Glutamatergic neuron (in vitro differentiated cells): ENCODE results near the gene KIRREL2. TPM values are rescaled to one million over a fixed set of nuclear protein-coding genes. Genes with fewer than 3 reads are reported as not detected.

Experiments
- DNase-seq: peaks from one replicate; pipeline ENCODE4 v3.0.0; 2022
- H3K27ac Mint-ChIP-seq: one replicate; pipeline ENCODE4 v1.8.0; 2020; ENCODE audit warnings: mild to moderate bottlenecking, mixed read lengths, inconsistent platforms; ENCODE audit not compliant: unreplicated experiment
- H3K27me3 Mint-ChIP-seq: one replicate; pipeline ENCODE4 v1.8.0; 2020; ENCODE audit warnings: mild to moderate bottlenecking, moderate library complexity, mixed read lengths, inconsistent platforms; ENCODE audit not compliant: unreplicated experiment
- H3K36me3 Mint-ChIP-seq: one replicate; pipeline ENCODE4 v1.8.0; 2020; ENCODE audit warnings: mild to moderate bottlenecking, mixed read lengths, inconsistent platforms; ENCODE audit not compliant: unreplicated experiment
- H3K4me1 Mint-ChIP-seq: one replicate; pipeline ENCODE4 v1.8.0; 2020; ENCODE audit warnings: mild to moderate bottlenecking, low read depth, mixed read lengths, inconsistent platforms; ENCODE audit not compliant: unreplicated experiment
- H3K4me3 Mint-ChIP-seq: one replicate; pipeline ENCODE4 v1.8.0; 2020; ENCODE audit warnings: mild to moderate bottlenecking, mixed read lengths, inconsistent platforms; ENCODE audit not compliant: unreplicated experiment
- H3K9me3 Mint-ChIP-seq: one replicate; pipeline ENCODE4 v1.8.0; 2020; ENCODE audit warnings: mild to moderate bottlenecking, moderate library complexity, mixed read lengths, inconsistent platforms; ENCODE audit not compliant: unreplicated experiment
- total RNA-seq: library from RNA; stranded (reverse); fragmentation: NEBNext Ultra II Directional; extraction: Animal tissue kit (Norgen Biotek cat#: 25700); gene quantifications from one replicate; pipeline ENCODE4 v1.2.1, GENCODE V29; 2021; ENCODE audit not compliant: unreplicated experiment
- TF ChIP-seq, protein P1 (sequence below): fragments of 200-600 bp; sonication (generic); IDR thresholded peaks from one replicate; pipeline ENCODE4 v1.5.0; 2021; ENCODE audit not compliant: partially characterized antibody, unreplicated experiment

The KIRREL2 gene
- total RNA-seq, 1 donor from 2014 or later: 47.1 TPM

DNA sequence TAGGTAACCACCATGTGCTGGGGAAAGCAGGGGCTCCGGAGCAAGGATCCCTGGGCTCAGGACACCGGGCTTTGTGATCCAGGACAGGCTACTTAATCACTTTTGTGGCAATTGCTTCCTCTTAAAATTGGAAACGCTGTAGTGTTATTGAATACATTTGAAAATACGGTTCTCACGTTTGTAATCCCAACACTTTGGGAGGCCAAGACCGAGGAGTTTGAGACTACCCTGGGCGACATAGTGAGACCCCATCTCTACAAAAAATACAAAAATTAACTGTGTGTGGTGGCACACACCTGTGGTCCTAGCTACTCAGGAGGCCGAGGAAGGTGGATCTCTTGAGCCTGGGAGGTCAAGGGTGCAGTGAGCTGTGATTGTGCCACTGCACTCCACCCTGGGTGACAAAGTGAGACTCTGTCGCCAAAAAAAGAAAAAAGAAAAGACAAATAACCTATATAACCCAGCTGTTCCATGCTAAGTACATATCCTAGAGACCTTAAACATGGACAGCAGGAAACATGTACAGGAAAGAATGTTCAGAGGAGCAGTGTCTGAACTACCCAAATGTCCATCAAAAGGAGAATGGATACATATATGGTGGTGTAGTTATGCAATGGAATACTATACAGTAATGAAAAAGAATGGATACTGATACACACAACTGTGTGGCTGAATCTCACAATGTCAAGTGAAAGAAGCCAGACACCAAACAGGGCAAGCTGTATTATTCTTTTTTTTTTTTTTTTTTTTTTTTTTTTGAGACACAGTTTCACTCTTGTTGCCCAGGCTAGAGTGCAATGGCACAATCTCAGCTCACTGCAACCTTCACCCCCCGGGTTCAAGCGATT, 43.4 kb upstream of the KIRREL2 start:
- Mint-ChIP-seq H3K4me1 (no peaks in the 10 kb centered on the region), H3K27ac (no peak overlapping the region), H3K27me3 (peaks cover 2% of the 10 kb centered on the region), H3K36me3 (no peaks in the 10 kb centered on the region), H3K4me3 (no peak overlapping the region), H3K9me3 (no peaks in the 10 kb centered on the region)
- TF ChIP-seq, protein P1, sequence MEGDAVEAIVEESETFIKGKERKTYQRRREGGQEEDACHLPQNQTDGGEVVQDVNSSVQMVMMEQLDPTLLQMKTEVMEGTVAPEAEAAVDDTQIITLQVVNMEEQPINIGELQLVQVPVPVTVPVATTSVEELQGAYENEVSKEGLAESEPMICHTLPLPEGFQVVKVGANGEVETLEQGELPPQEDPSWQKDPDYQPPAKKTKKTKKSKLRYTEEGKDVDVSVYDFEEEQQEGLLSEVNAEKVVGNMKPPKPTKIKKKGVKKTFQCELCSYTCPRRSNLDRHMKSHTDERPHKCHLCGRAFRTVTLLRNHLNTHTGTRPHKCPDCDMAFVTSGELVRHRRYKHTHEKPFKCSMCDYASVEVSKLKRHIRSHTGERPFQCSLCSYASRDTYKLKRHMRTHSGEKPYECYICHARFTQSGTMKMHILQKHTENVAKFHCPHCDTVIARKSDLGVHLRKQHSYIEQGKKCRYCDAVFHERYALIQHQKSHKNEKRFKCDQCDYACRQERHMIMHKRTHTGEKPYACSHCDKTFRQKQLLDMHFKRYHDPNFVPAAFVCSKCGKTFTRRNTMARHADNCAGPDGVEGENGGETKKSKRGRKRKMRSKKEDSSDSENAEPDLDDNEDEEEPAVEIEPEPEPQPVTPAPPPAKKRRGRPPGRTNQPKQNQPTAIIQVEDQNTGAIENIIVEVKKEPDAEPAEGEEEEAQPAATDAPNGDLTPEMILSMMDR: no peak
- no peak for DNase-seq

GRCh38 chr19:35816262-35816661, 40.4 kb upstream of the KIRREL2 start:
- no peak overlapping the region for H3K27ac Mint-ChIP-seq
- no peak overlapping the region for H3K4me3 Mint-ChIP-seq
- H3K4me1 Mint-ChIP-seq: peaks cover 4% of the 10 kb centered on the region
- TF ChIP-seq, protein P1: no peak
- H3K9me3 Mint-ChIP-seq: peaks cover 3% of the 10 kb centered on the region
- no peaks in the 10 kb centered on the region for H3K36me3 Mint-ChIP-seq
- peaks cover 5% of the 10 kb centered on the region for H3K27me3 Mint-ChIP-seq
- no peak for DNase-seq

GRCh38 chr19:35816846-35817245, 39.9 kb upstream of the KIRREL2 start:
- TF ChIP-seq, protein P1: no peak
- Mint-ChIP-seq H3K4me1 (peaks cover 4% of the 10 kb centered on the region), H3K27ac (no peak overlapping the region), H3K9me3 (peaks cover 3% of the 10 kb centered on the region), H3K36me3 (no peaks in the 10 kb centered on the region), H3K27me3 (peaks cover 5% of the 10 kb centered on the region), H3K4me3 (no peak overlapping the region)
- no peak for DNase-seq

DNA sequence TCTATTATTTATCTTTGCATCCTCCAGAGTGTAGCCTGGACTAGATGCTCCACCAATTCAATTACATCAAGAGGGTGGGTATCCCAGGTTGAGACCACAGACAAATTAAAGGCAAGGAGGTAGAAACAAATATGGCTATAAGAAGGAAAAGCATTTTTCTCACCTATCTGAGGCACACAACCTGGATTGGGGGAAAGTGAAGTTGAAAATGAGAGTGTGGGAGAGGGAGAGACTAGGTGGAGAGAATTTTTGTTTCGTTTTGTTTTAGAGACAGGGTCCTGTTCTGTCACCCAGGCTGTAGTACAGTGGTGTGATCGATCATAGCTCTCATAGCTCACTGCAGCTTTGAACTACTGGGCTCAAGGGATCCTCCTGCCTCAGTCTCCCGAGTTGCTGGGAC, 38.3 kb upstream of the KIRREL2 start:
- H3K4me3 Mint-ChIP-seq: no peak overlapping the region
- TF ChIP-seq, protein P1: no peak
- no peaks in the 10 kb centered on the region for H3K36me3 Mint-ChIP-seq
- peaks cover 3% of the 10 kb centered on the region for H3K9me3 Mint-ChIP-seq
- H3K27me3 Mint-ChIP-seq: peaks cover 5% of the 10 kb centered on the region
- no peak overlapping the region for H3K27ac Mint-ChIP-seq
- H3K4me1 Mint-ChIP-seq: peaks cover 4% of the 10 kb centered on the region
- no peak for DNase-seq

DNA sequence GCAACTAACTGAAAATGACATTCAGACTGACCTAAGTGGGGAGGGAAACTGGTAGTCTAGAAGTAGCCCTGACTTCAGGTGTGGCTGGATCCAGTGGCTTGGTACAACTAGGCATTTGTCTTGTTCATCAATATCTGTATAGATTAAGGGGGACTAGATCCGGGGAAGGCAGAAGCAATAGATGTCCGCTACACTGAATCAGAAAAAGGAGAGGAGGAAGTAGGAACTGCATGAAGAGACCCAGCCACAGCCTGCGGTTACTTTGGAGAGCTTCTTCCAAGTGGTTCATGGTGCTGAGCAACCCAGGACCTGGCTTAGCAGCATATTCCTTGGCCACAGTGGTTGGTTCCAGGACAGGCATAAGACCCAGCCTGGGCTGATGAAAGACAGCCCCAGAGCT, 34.1 kb upstream of the KIRREL2 start:
- peaks cover 5% of the 10 kb centered on the region for H3K27me3 Mint-ChIP-seq
- TF ChIP-seq, protein P1: no peak
- H3K9me3 Mint-ChIP-seq: peaks cover 3% of the 10 kb centered on the region
- no peak overlapping the region for H3K4me3 Mint-ChIP-seq
- H3K4me1 Mint-ChIP-seq: peaks cover 4% of the 10 kb centered on the region
- H3K27ac Mint-ChIP-seq: no peak overlapping the region
- H3K36me3 Mint-ChIP-seq: no peaks in the 10 kb centered on the region
- no peak for DNase-seq
